Stomach (tissue), 9 donors: ENCODE results near the gene TRIM9. TPM values are rescaled to one million over a fixed set of nuclear protein-coding genes. Genes with fewer than 3 reads are reported as not detected.

Experiments used
- DNase-seq, 2 donors: peaks; one replicate each; pipeline versions ENCODE4 v3.0.0 to v3.0.0-alpha.2; 2013 to 2019
- H3K27ac ChIP-seq, 5 donors: fragments of 200-600 bp in 4 of 5; sonication (generic) in 4 of 5; one replicate each; pipeline ENCODE4 v1.5.1; 2013 to 2019; ENCODE audit warnings: mild to moderate bottlenecking in 1 of 5, moderate library complexity in 1 of 5
- H3K27me3 ChIP-seq, 3 donors: fragments of 200-600 bp; sonication (generic); one replicate each; pipeline ENCODE4 v1.5.1; 2017 to 2019; ENCODE audit warnings: mixed run types in 1 of 3
- H3K36me3 ChIP-seq, 4 donors: fragments of 200-600 bp; sonication (generic); 1 replicate in 3 of 4; 2 replicates in 1 of 4; pipeline ENCODE4 v1.5.1; 2016 to 2019
- H3K4me1 ChIP-seq, 4 donors: fragments of 200-600 bp; sonication (generic); one replicate each; pipeline ENCODE4 v1.5.1; 2016 to 2019
- H3K4me3 ChIP-seq, 4 donors: fragments of 200-600 bp; sonication (generic) in 3 of 4; one replicate each; pipeline ENCODE4 v1.5.1; 2016 to 2019; ENCODE audit warnings: mild to moderate bottlenecking in 1 of 4
- H3K9me3 ChIP-seq, 4 donors: fragments of 200-600 bp; sonication (generic); one replicate each; pipeline ENCODE4 v1.5.1; 2016 to 2019
- EP300 ChIP-seq: sonication (generic); formaldehyde crosslinking; IDR thresholded peaks from one replicate; pipeline ENCODE4 v1.6.1; 2017; ENCODE audit warnings: antibody characterized with exemption
- POLR2A ChIP-seq, 4 donors: fragments of 450-650 bp; IDR thresholded peaks; one replicate each; pipeline ENCODE4 v1.6.1; 2016; ENCODE audit warnings: antibody characterized with exemption in 4 of 4, control low read depth in 2 of 4, mild to moderate bottlenecking in 1 of 4, moderate library complexity in 1 of 4
- POLR2AphosphoS5 ChIP-seq, 3 donors: sonication (generic); formaldehyde crosslinking; IDR thresholded peaks; one replicate each; pipeline ENCODE4 v1.6.1; 2016; ENCODE audit warnings: antibody characterized with exemption in 3 of 3
- WGBS, 5 donors: extraction: QIAGEN DNeasy Blood & Tissue Kit in 3 of 5; methylation state at CpG; one replicate each; pipeline versions ENCODE4 v1.1.5 to v1.1.7; 2013 to 2018; 5-methylcytosine and 5-hydroxymethylcytosine counted together
- intact Hi-C: fragments of 100-400 bp; cut with DNase I; formaldehyde crosslinking; loops from one replicate; pipeline ENCODE4 v1.15.1; 2023; ENCODE audit warnings: low total_unique reads
- polyA plus RNA-seq, 3 donors: library from polyadenylated mRNA; stranded (reverse); fragments of 200-250 nt; gene quantifications; one replicate each; pipeline ENCODE4 v1.2.3, GENCODE V29; 2013
- total RNA-seq, 5 donors: library from RNA; depleted of rRNA; stranded (reverse); fragments of >200 nt; gene quantifications; one replicate each; pipeline versions ENCODE4 v1.1.0 to v1.2.3, GENCODE V29; 2014 to 2016
- TF ChIP-seq, protein P1 (sequence below), 7 experiments: fragments of 450-650 bp in 4 of 7; fragments of 200-600 bp in 3 of 7; sonication (generic) in 3 of 7; IDR thresholded peaks; one replicate each; pipeline ENCODE4 v1.5.1; 2016 to 2019; ENCODE audit warnings: antibody characterized with exemption in 7 of 7, control low read depth in 2 of 7, mild to moderate bottlenecking in 1 of 7
- donor health status: healthy with polysubstance abuse.
- donor health status: Bipolar disorder and iron deficiency.
- donor health status: healthy.

TRIM9 gene
- total and polyA plus RNA-seq, 8 donors, result 0.45 to 15.1 (median 1.2) TPM

- Histone ChIP-seq H3K27me3 (no peaks in the 10 kb centered on the region), H3K27ac (no peak overlapping the region), H3K4me3 (no peak overlapping the region), H3K36me3 (no peaks in the 10 kb centered on the region), H3K4me1 (peaks cover 0 to 9% (median 0%) of the 10 kb centered on the region in 4 donors), H3K9me3 (no peaks in the 10 kb centered on the region)
- TF ChIP-seq POLR2AphosphoS5 (IDR thresholded peaks at IDR 0.05) (no peak), EP300 (no peak), POLR2A (IDR thresholded peaks at IDR 0.05) (no peak)
- TF ChIP-seq, protein P1, sequence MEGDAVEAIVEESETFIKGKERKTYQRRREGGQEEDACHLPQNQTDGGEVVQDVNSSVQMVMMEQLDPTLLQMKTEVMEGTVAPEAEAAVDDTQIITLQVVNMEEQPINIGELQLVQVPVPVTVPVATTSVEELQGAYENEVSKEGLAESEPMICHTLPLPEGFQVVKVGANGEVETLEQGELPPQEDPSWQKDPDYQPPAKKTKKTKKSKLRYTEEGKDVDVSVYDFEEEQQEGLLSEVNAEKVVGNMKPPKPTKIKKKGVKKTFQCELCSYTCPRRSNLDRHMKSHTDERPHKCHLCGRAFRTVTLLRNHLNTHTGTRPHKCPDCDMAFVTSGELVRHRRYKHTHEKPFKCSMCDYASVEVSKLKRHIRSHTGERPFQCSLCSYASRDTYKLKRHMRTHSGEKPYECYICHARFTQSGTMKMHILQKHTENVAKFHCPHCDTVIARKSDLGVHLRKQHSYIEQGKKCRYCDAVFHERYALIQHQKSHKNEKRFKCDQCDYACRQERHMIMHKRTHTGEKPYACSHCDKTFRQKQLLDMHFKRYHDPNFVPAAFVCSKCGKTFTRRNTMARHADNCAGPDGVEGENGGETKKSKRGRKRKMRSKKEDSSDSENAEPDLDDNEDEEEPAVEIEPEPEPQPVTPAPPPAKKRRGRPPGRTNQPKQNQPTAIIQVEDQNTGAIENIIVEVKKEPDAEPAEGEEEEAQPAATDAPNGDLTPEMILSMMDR (IDR thresholded peaks at IDR 0.05), result no peak
- intact Hi-C loops, result no loop called here
- no peak for DNase-seq
These were observed 70.5 kb downstream of the TRIM9 start for GRCh38 chr14:51024377-51024776.

- TF ChIP-seq POLR2AphosphoS5 (IDR thresholded peaks at IDR 0.05), result no peak
- TF ChIP-seq, protein P1 (IDR thresholded peaks at IDR 0.05), result no peak
- TF ChIP-seq EP300, result no peak
- TF ChIP-seq POLR2A (IDR thresholded peaks at IDR 0.05), result no peak
- H3K36me3 ChIP-seq, result no peaks in the 10 kb centered on the region
- intact Hi-C loops, result no loop called here
- no peak overlapping the region for H3K27ac ChIP-seq
- H3K27me3 ChIP-seq, result no peaks in the 10 kb centered on the region
- 64 to 77% (median 70%) methylated on average over 3 of the region's 3 CpGs for WGBS, 5 donors
- DNase-seq, result peak in 1 of 2 donors; percentile 49
- H3K4me3 ChIP-seq, result no peak overlapping the region
- H3K9me3 ChIP-seq, result no peaks in the 10 kb centered on the region
- H3K4me1 ChIP-seq, result peaks cover 0 to 9% (median 0%) of the 10 kb centered on the region in 4 donors
These were observed 70.9 kb downstream of the TRIM9 start for GRCh38 chr14:51023964-51024363.

DNA sequence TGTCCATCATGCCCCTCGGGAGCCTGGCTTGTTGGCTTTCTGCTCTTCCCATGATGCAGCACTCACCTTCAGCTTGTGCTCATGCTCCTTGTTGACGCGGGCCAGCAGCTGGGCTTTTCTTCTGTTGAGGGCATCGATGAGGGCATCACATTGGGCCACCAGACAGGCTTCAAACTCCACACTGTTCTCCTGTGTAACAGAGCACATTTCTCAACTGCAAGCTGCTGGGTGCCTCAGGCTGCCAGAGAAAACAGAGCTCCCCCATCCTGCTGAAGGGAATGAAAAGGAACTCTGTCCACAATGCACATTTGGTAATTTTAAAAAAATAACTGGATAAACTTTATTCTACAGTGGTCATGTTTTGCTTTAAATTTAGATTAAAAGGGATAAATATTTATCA lies 72.1 kb downstream of the TRIM9 start:
- TF ChIP-seq EP300 (no peak), POLR2A (IDR thresholded peaks at IDR 0.05) (no peak), POLR2AphosphoS5 (IDR thresholded peaks at IDR 0.05) (no peak)
- TF ChIP-seq, protein P1 (IDR thresholded peaks at IDR 0.05), result no peak
- Histone ChIP-seq H3K9me3 (no peaks in the 10 kb centered on the region), H3K4me1 (peaks cover 0 to 9% (median 0%) of the 10 kb centered on the region in 4 donors), H3K36me3 (no peaks in the 10 kb centered on the region), H3K4me3 (no peak overlapping the region), H3K27me3 (no peaks in the 10 kb centered on the region), H3K27ac (no peak overlapping the region)
- 80 to 92% (median 86%) methylated on average over 4 of the region's 4 CpGs for WGBS, 5 donors
- intact Hi-C loops, result no loop called here
- DNase-seq, result peak in 1 of 2 donors; percentile 33

GRCh38 chr14:51020024-51020710 lies 74.7 kb downstream of the TRIM9 start:
- Histone ChIP-seq H3K9me3 (no peaks in the 10 kb centered on the region), H3K4me1 (peaks cover 0 to 9% (median 0%) of the 10 kb centered on the region in 4 donors), H3K4me3 (no peak overlapping the region), H3K27ac (no peak overlapping the region), H3K27me3 (no peaks in the 10 kb centered on the region), H3K36me3 (no peaks in the 10 kb centered on the region)
- WGBS, 5 donors, result 75 to 86% (median 78%) methylated on average over 11 of the region's 11 CpGs
- TF ChIP-seq EP300 (no peak), POLR2AphosphoS5 (IDR thresholded peaks at IDR 0.05) (no peak)
- TF ChIP-seq, protein P1 (IDR thresholded peaks at IDR 0.05), result no peak
- intact Hi-C loops, result no loop called here
- peak in 1 of 2 donors; percentile 19 for DNase-seq
